ENCODE data around the gene GSPT2. TPM values are rescaled to one million over a fixed set of nuclear protein-coding genes. Genes with fewer than 3 reads are reported as not detected.

Gene GSPT2
- polyA plus RNA-seq, 5 donors: 15.6 to 19.1 (median 16.7) TPM

Other genes starting within 250 kb of the GSPT2 start
- gene NUDT11, start 246.8 kb upstream of the GSPT2 start, polyA plus RNA-seq (ENCODE audit: insufficient read depth in 1 of 5, insufficient read length in 5 of 5, low replicate concordance in 1 of 5): 10 to 100 TPM in 1 of 5 donors, 1 to 10 TPM in 4; 7.3 to 11.4 (median 9.0) TPM
- under 1 TPM in 3 of 5 donors, not detected in 2; 0.07 to 0.10 (median 0.08) TPM for gene CENPVL3, start 124.5 kb upstream of the GSPT2 start, polyA plus RNA-seq (ENCODE audit: insufficient read depth in 1 of 5, insufficient read length in 5 of 5, low replicate concordance in 1 of 5)
- not detected for gene CENPVL2, start 60.6 kb upstream of the GSPT2 start, polyA plus RNA-seq (ENCODE audit: insufficient read depth in 1 of 5, insufficient read length in 5 of 5, low replicate concordance in 1 of 5)
- not detected for gene CENPVL1, start 32.9 kb upstream of the GSPT2 start, polyA plus RNA-seq (ENCODE audit: insufficient read depth in 1 of 5, insufficient read length in 5 of 5, low replicate concordance in 1 of 5)
- gene MAGED1, start 150.2 kb downstream of the GSPT2 start, polyA plus RNA-seq (ENCODE audit: insufficient read depth in 1 of 5, insufficient read length in 5 of 5, low replicate concordance in 1 of 5): 100 to 1,000 TPM; 261 to 333 (median 289) TPM

Measured in right lung (tissue), 5 donors.